T-cell (primary cell): ENCODE measurements around the gene SPEF1. TPM values are rescaled to one million over a fixed set of nuclear protein-coding genes. Genes with fewer than 3 reads are reported as not detected.

Experiments used
- ATAC-seq, 4 experiments: fragments of 200-7000 bp in 3 of 4; fragments of 150-1000 bp in 1 of 4; cut with Tn5 transposase; replicated peaks in 1 of 4; 1 replicate in 3 of 4; 2 replicates in 1 of 4; pipeline ENCODE4 v1.10.0; 2021; ENCODE audit warnings: moderate library complexity in 3 of 4, mild to moderate bottlenecking in 2 of 4, moderate number of reproducible peaks in 1 of 4
- CTCF ChIA-PET, 2 donors: fragments of 300-600 bp; sonication (Branson Sonifier 250); formaldehyde crosslinking; loops; one replicate each; lab custom pipeline; 2022; ENCODE audit warnings: antibody characterized with exemption in 2 of 2; lab: Charles Lee
- POLR2A ChIA-PET, 2 donors: fragments of 300-600 bp; sonication (Branson Sonifier 250); formaldehyde crosslinking; loops; one replicate each; lab custom pipeline; 2022; ENCODE audit warnings: antibody characterized with exemption in 2 of 2; lab: Charles Lee
- DNase-seq, 35 experiments: peaks; one replicate each; pipeline versions ENCODE4 v3.0.0 to v3.0.0-alpha.2; 2013 to 2023
- H3K27ac ChIP-seq: one replicate; pipeline ENCODE4 v1.5.1; 2013; ENCODE audit warnings: low read length
- H3K27me3 ChIP-seq, 2 experiments: replicated peaks in 1 of 2; 1 replicate in 1 of 2; 2 replicates in 1 of 2; pipeline versions ENCODE4 v1.6.1 to v1.7.0; 2013; ENCODE audit warnings: low read length in 1 of 2, mixed read lengths in 1 of 2; ENCODE audit not compliant: control insufficient read depth in 2 of 2, insufficient read depth in 2 of 2; ENCODE audit errors: extremely low read depth in 1 of 2
- H3K36me3 ChIP-seq, 2 donors: 1 replicate in 1 of 2; 2 replicates in 1 of 2; pipeline versions ENCODE4 v1.6.1 to v1.7.0; 2013; ENCODE audit warnings: low read length in 1 of 2; ENCODE audit not compliant: control insufficient read depth in 2 of 2, insufficient read depth in 1 of 2; ENCODE audit errors: extremely low read depth in 1 of 2
- H3K4me1 ChIP-seq, 2 experiments: 1 replicate in 1 of 2; 2 replicates in 1 of 2; pipeline versions ENCODE4 v1.6.1 to v1.7.0; 2013; ENCODE audit warnings: low read length in 2 of 2, mixed read lengths in 1 of 2; ENCODE audit not compliant: insufficient read depth in 2 of 2, control insufficient read depth in 1 of 2; ENCODE audit errors: extremely low read depth in 1 of 2
- H3K4me3 ChIP-seq, 2 donors: 1 replicate in 1 of 2; 2 replicates in 1 of 2; pipeline versions ENCODE4 v1.5.1 to v1.7.0; 2013; ENCODE audit warnings: mild to moderate bottlenecking in 2 of 2, low read length in 1 of 2, moderate library complexity in 1 of 2; ENCODE audit not compliant: control insufficient read depth in 1 of 2; ENCODE audit errors: extremely low read depth in 1 of 2
- H3K9me3 ChIP-seq: 2 replicates; pipeline ENCODE4 v1.7.0; 2013
- H3K27ac Mint-ChIP-seq, 2 donors: one replicate each; pipeline ENCODE4 v1.8.0; 2020 to 2021; ENCODE audit warnings: mild to moderate bottlenecking in 2 of 2, mixed read lengths in 2 of 2
- H3K27me3 Mint-ChIP-seq, 2 donors: one replicate each; pipeline ENCODE4 v1.8.0; 2021 to 2022; ENCODE audit warnings: mixed read lengths in 2 of 2
- H3K36me3 Mint-ChIP-seq: one replicate; pipeline ENCODE4 v1.8.0; 2021; ENCODE audit warnings: mixed read lengths
- H3K4me1 Mint-ChIP-seq, 3 donors: one replicate each; pipeline ENCODE4 v1.8.0; 2020 to 2022; ENCODE audit warnings: mixed read lengths in 3 of 3, mild to moderate bottlenecking in 1 of 3
- H3K4me3 Mint-ChIP-seq, 3 donors: one replicate each; pipeline ENCODE4 v1.8.0; 2020 to 2022; ENCODE audit warnings: mild to moderate bottlenecking in 3 of 3, mixed read lengths in 3 of 3, moderate library complexity in 3 of 3
- H3K9me3 Mint-ChIP-seq, 3 donors: one replicate each; pipeline ENCODE4 v1.8.0; 2020 to 2022; ENCODE audit warnings: mixed read lengths in 3 of 3
- WGBS: methylation state at CpG from one replicate; pipeline ENCODE4 v1.1.5; 2013; ENCODE audit warnings: missing lambda C conversion rate; ENCODE audit not compliant: insufficient coverage; 5-methylcytosine and 5-hydroxymethylcytosine counted together
- total RNA-seq, 35 experiments: library from RNA in 6 of 35; stranded (reverse) in 6 of 35; fragments of 120-200 nt in 1 of 35; gene quantifications; one replicate each; pipeline versions ENCODE4 v1.2.1 to v1.2.4 and lab custom pipeline; 2013 to 2026

SPEF1 gene
- total RNA-seq, 5 donors from 2014 or later (not counting 1 experiment from before 2014, with no cell fraction given), result 0.16 TPM; not detected in 4

GRCh38 chr20:3729811-3730540 is 51.3 kb downstream of the SPEF1 start:
- Mint-ChIP-seq H3K27ac (no peak overlapping the region), H3K36me3 (no peaks in the 10 kb centered on the region), H3K4me3 (no peak overlapping the region), H3K4me1 (peaks cover 0 to 3% (median 0%) of the 10 kb centered on the region in 3 donors), H3K27me3 (peaks cover 48 to 64% of the 10 kb centered on the region in 2 donors), H3K9me3 (no peaks in the 10 kb centered on the region)
- Histone ChIP-seq H3K4me1 (peaks cover 0 to 5% of the 10 kb centered on the region in 2 experiments), H3K9me3 (no peaks in the 10 kb centered on the region), H3K27me3 (peaks cover 2 to 73% of the 10 kb centered on the region in 2 experiments), H3K4me3 (no peak overlapping the region), H3K27ac (no peak overlapping the region), H3K36me3 (no peaks in the 10 kb centered on the region)
- ATAC-seq, result no peak
- CTCF ChIA-PET, result interaction anchor here in 1 of 2 donors (0.5 kb wide), 1 partner anchor 89 kb away, joined by 6 read pairs; no protein-coding TSS in a partner anchor
- WGBS, result 55% methylated on average over 6 of the region's 8 CpGs
- DNase-seq, result no peak
- POLR2A ChIA-PET, result no interaction called here

GRCh38 chr20:3729378-3729777 is 51.9 kb downstream of the SPEF1 start:
- ATAC-seq (no peak), DNase-seq (no peak)
- Histone ChIP-seq H3K4me3 (no peak overlapping the region), H3K36me3 (no peaks in the 10 kb centered on the region), H3K9me3 (no peaks in the 10 kb centered on the region), H3K4me1 (peaks cover 0 to 5% of the 10 kb centered on the region in 2 experiments), H3K27me3 (peaks cover 2 to 72% of the 10 kb centered on the region in 2 experiments), H3K27ac (no peak overlapping the region)
- Mint-ChIP-seq H3K4me1 (peaks cover 0 to 3% (median 0%) of the 10 kb centered on the region in 3 donors), H3K36me3 (no peaks in the 10 kb centered on the region), H3K27me3 (peaks cover 49 to 67% of the 10 kb centered on the region in 2 donors), H3K9me3 (no peaks in the 10 kb centered on the region), H3K4me3 (no peak overlapping the region), H3K27ac (no peak overlapping the region)
- WGBS, result 85% methylated on average over 4 of the region's 6 CpGs
- POLR2A ChIA-PET, result no interaction called here
- CTCF ChIA-PET, result no interaction called here

GRCh38 chr20:3728876-3729275 is 52.4 kb downstream of the SPEF1 start:
- ATAC-seq (no peak), DNase-seq (no peak)
- peaks cover 2 to 72% of the 10 kb centered on the region in 2 experiments for H3K27me3 ChIP-seq
- no peaks in the 10 kb centered on the region for H3K9me3 Mint-ChIP-seq
- no CpG with 5 or more reads among the region's 3 CpGs for WGBS
- no peak overlapping the region for H3K27ac ChIP-seq
- peaks cover 52 to 68% of the 10 kb centered on the region in 2 donors for H3K27me3 Mint-ChIP-seq
- POLR2A ChIA-PET, result no interaction called here
- H3K4me1 ChIP-seq, result peaks cover 0 to 5% of the 10 kb centered on the region in 2 experiments
- H3K27ac Mint-ChIP-seq, result no peak overlapping the region
- no peaks in the 10 kb centered on the region for H3K9me3 ChIP-seq
- H3K4me3 Mint-ChIP-seq, result no peak overlapping the region
- H3K4me3 ChIP-seq, result no peak overlapping the region
- CTCF ChIA-PET, result no interaction called here
- no peaks in the 10 kb centered on the region for H3K36me3 Mint-ChIP-seq
- H3K4me1 Mint-ChIP-seq, result peaks cover 0 to 3% (median 0%) of the 10 kb centered on the region in 3 donors
- no peaks in the 10 kb centered on the region for H3K36me3 ChIP-seq

DNA sequence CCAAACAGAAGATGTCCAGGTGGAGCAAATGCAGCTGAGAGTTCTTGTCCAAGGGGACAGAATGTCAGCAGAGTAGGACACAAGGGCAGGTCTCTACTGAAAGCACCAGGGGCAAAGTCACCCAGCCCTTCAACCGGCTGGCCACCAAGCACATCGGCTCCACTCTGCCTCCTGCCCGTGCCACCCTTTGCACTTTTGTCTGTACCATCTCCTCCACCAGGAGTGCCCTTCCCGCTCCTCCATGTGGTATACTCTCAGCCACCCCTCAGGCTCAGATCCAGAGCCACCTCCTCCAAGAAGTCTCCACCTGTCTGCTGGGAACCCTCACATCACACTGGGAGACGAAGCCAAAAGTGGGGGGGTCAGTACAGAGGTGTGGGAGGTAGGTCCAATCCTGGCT is 52.9 kb downstream of the SPEF1 start:
- Histone ChIP-seq H3K27me3 (peaks cover 2 to 67% of the 10 kb centered on the region in 2 experiments), H3K4me1 (peaks cover 0 to 5% of the 10 kb centered on the region in 2 experiments), H3K4me3 (no peak overlapping the region), H3K36me3 (no peaks in the 10 kb centered on the region), H3K9me3 (no peaks in the 10 kb centered on the region), H3K27ac (no peak overlapping the region)
- DNase-seq (no peak), ATAC-seq (no peak)
- H3K4me3 Mint-ChIP-seq, result no peak overlapping the region
- no peaks in the 10 kb centered on the region for H3K9me3 Mint-ChIP-seq
- H3K4me1 Mint-ChIP-seq, result peaks cover 0 to 3% (median 0%) of the 10 kb centered on the region in 3 donors
- ChIA-PET CTCF (no interaction called here), POLR2A (no interaction called here)
- H3K36me3 Mint-ChIP-seq, result no peaks in the 10 kb centered on the region
- H3K27ac Mint-ChIP-seq, result peak overlapping the region; percentile 28 to 52
- WGBS, result 79% methylated on average over 4 of the region's 5 CpGs
- peaks cover 49 to 64% of the 10 kb centered on the region in 2 donors for H3K27me3 Mint-ChIP-seq

Other genes with a start within 250 kb of the SPEF1 start
- not detected for gene GFRA4, start 118.0 kb downstream of the SPEF1 start, total RNA-seq
- gene ADAM33, start 99.4 kb downstream of the SPEF1 start, total RNA-seq, result not detected
- under 1 TPM in 3 of 5 donors, not detected in 2; 0.06 to 0.16 (median 0.12) TPM for gene SIGLEC1, start 68.8 kb downstream of the SPEF1 start, total RNA-seq
- under 1 TPM in 2 of 5 donors, not detected in 3; 0.10 to 0.12 TPM for gene HSPA12B, start 48.8 kb downstream of the SPEF1 start, total RNA-seq
- 10 to 100 TPM; 16.2 to 28.7 (median 22.6) TPM for gene ADISSP, start 13.7 kb downstream of the SPEF1 start, total RNA-seq
- 10 to 100 TPM; 37.0 to 79.0 (median 60.8) TPM for gene CENPB, start 5.3 kb upstream of the SPEF1 start, total RNA-seq
- gene CDC25B, start 14.9 kb upstream of the SPEF1 start, total RNA-seq, result 100 to 1,000 TPM; 216 to 409 (median 401) TPM
- gene AP5S1, start 39.1 kb upstream of the SPEF1 start, total RNA-seq, result 10 to 100 TPM; 11.5 to 17.3 (median 14.4) TPM
- gene MAVS, start 65.4 kb upstream of the SPEF1 start, total RNA-seq, result 10 to 100 TPM; 25.7 to 46.9 (median 43.3) TPM
- gene PANK2, start 107.9 kb upstream of the SPEF1 start, total RNA-seq, result 10 to 100 TPM; 45.0 to 67.0 (median 63.6) TPM
- gene RNF24, start 234.1 kb upstream of the SPEF1 start, total RNA-seq, result 10 to 100 TPM in 4 of 5 donors, 1 to 10 TPM in 1; 6.9 to 31.7 (median 23.7) TPM